ENCODE results near the gene PRKCB.

PRKCB gene

GRCh38 chr16:23863511-23864422, 28.0 kb downstream of the PRKCB start:
- peak overlapping the region; percentile 88 for H3K27ac Mint-ChIP-seq
- no peaks in the 10 kb centered on the region for H3K27me3 Mint-ChIP-seq
- H3K36me3 Mint-ChIP-seq, result peaks cover 10% of the 10 kb centered on the region
- H3K4me3 Mint-ChIP-seq, result peak overlapping the region; percentile 88
- peak; percentile 31 to 42 for DNase-seq (ENCODE audit: low spot score in 2 of 2)
- H3K4me1 Mint-ChIP-seq, result peaks cover 65% of the 10 kb centered on the region
- ATAC-seq (ENCODE audit: low read depth), result peak; percentile 90
- H3K9me3 Mint-ChIP-seq, result no peaks in the 10 kb centered on the region

GRCh38 chr16:23865853-23866252, 30.1 kb downstream of the PRKCB start:
- Mint-ChIP-seq H3K4me3 (peak overlapping the region; percentile 43), H3K36me3 (peaks cover 7% of the 10 kb centered on the region), H3K4me1 (peaks cover 62% of the 10 kb centered on the region), H3K27me3 (no peaks in the 10 kb centered on the region), H3K9me3 (no peaks in the 10 kb centered on the region), H3K27ac (peak overlapping the region; percentile 91)
- no peak for DNase-seq (ENCODE audit: low spot score in 2 of 2)
- ATAC-seq (ENCODE audit: low read depth), result no peak

GRCh38 chr16:23866621-23867020, 30.8 kb downstream of the PRKCB start:
- Mint-ChIP-seq H3K9me3 (no peaks in the 10 kb centered on the region), H3K36me3 (peaks cover 11% of the 10 kb centered on the region), H3K27ac (peak overlapping the region; percentile 91), H3K27me3 (no peaks in the 10 kb centered on the region), H3K4me3 (no peak overlapping the region), H3K4me1 (peaks cover 67% of the 10 kb centered on the region)
- ATAC-seq (ENCODE audit: low read depth), result no peak
- DNase-seq (ENCODE audit: low spot score in 2 of 2), result no peak

GRCh38 chr16:23867566-23867965, 31.8 kb downstream of the PRKCB start:
- DNase-seq (ENCODE audit: low spot score in 2 of 2) (no peak), ATAC-seq (ENCODE audit: low read depth) (no peak)
- Mint-ChIP-seq H3K36me3 (peaks cover 13% of the 10 kb centered on the region), H3K9me3 (no peaks in the 10 kb centered on the region), H3K27me3 (no peaks in the 10 kb centered on the region), H3K4me1 (peaks cover 70% of the 10 kb centered on the region), H3K27ac (peak overlapping the region; percentile 91), H3K4me3 (no peak overlapping the region)

DNA sequence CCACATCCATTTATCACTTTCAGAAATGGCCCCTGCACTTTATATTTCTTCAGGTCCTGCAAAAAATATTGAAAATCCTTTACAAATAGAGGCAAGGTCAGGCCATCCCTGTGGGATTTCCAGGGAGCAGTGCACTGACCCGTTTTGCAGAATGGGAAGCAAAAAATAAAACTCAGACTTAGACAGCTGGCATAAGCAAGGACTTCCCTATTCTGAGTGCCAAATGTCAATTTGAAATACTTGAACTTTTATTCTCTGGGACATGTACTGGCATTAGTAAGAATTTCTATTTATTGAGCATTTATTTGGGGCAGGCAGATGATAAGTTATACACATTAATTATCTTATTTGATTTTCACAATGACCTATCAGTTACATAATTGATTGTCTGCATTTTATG, 32.4 kb downstream of the PRKCB start:
- DNase-seq (ENCODE audit: low spot score in 2 of 2), result no peak
- peaks cover 69% of the 10 kb centered on the region for H3K4me1 Mint-ChIP-seq
- peak overlapping the region; percentile 91 for H3K27ac Mint-ChIP-seq

DNA sequence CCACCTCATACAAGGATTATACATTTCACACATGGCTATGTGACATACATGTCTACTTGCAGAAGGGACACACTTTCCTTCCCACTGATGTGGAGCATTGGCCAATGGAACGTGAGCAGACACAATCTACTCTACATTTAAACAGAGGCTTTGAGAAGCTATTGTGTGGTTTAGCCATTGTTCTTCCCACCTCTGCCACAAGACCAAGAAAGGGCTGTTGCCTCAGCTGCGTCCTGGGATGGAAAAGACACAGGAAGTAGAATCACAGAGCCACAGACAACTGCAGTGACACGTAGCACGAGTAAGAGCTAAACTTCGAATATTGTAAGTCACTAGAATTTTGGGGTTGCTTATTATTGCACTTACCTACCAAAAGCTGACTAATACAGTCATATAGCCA, 33.3 kb downstream of the PRKCB start:
- Mint-ChIP-seq H3K9me3 (no peaks in the 10 kb centered on the region), H3K27ac (peak overlapping the region; percentile 53), H3K4me3 (no peak overlapping the region), H3K27me3 (no peaks in the 10 kb centered on the region), H3K4me1 (peaks cover 71% of the 10 kb centered on the region), H3K36me3 (peaks cover 13% of the 10 kb centered on the region)
- ATAC-seq (ENCODE audit: low read depth), result no peak
- DNase-seq (ENCODE audit: low spot score in 2 of 2), result no peak

More for the DNA sequence above, 32.4 kb downstream of the PRKCB start:
- no peaks in the 10 kb centered on the region for H3K27me3 Mint-ChIP-seq
- no peaks in the 10 kb centered on the region for H3K9me3 Mint-ChIP-seq
- H3K4me3 Mint-ChIP-seq, result no peak overlapping the region
- no peak for ATAC-seq (ENCODE audit: low read depth)
- peaks cover 13% of the 10 kb centered on the region for H3K36me3 Mint-ChIP-seq

GRCh38 chr16:23871924-23872323, 36.1 kb downstream of the PRKCB start:
- Mint-ChIP-seq H3K4me1 (peaks cover 55% of the 10 kb centered on the region), H3K4me3 (peak overlapping the region; percentile 51)
- no peak for DNase-seq (ENCODE audit: low spot score in 2 of 2)

GRCh38 chr16:23874613-23875294, 39.0 kb downstream of the PRKCB start:
- no peak for DNase-seq (ENCODE audit: low spot score in 2 of 2)
- H3K36me3 Mint-ChIP-seq, result peaks cover 18% of the 10 kb centered on the region
- H3K4me1 Mint-ChIP-seq, result peaks cover 60% of the 10 kb centered on the region
- H3K4me3 Mint-ChIP-seq, result peak overlapping the region; percentile 21
- H3K27me3 Mint-ChIP-seq, result no peaks in the 10 kb centered on the region
- ATAC-seq (ENCODE audit: low read depth), result no peak
- no peak overlapping the region for H3K27ac Mint-ChIP-seq
- no peaks in the 10 kb centered on the region for H3K9me3 Mint-ChIP-seq

More at GRCh38 chr16:23871924-23872323, 36.1 kb downstream of the PRKCB start:
- H3K9me3 Mint-ChIP-seq, result no peaks in the 10 kb centered on the region
- no peaks in the 10 kb centered on the region for H3K27me3 Mint-ChIP-seq
- peaks cover 15% of the 10 kb centered on the region for H3K36me3 Mint-ChIP-seq
- peak overlapping the region; percentile 36 for H3K27ac Mint-ChIP-seq
- ATAC-seq (ENCODE audit: low read depth), result no peak

GRCh38 chr16:23876256-23876896, 40.6 kb downstream of the PRKCB start:
- H3K36me3 Mint-ChIP-seq, result peaks cover 16% of the 10 kb centered on the region

GRCh38 chr16:23877107-23878070, 41.6 kb downstream of the PRKCB start:
- H3K36me3 Mint-ChIP-seq, result peaks cover 11% of the 10 kb centered on the region
- no peaks in the 10 kb centered on the region for H3K9me3 Mint-ChIP-seq
- peak; percentile 34 for ATAC-seq (ENCODE audit: low read depth)
- H3K4me1 Mint-ChIP-seq, result peaks cover 58% of the 10 kb centered on the region
- H3K4me3 Mint-ChIP-seq, result peak overlapping the region; percentile 58
- DNase-seq (ENCODE audit: low spot score in 2 of 2), result no peak
- no peaks in the 10 kb centered on the region for H3K27me3 Mint-ChIP-seq
- H3K27ac Mint-ChIP-seq, result peak overlapping the region; percentile 83

More at GRCh38 chr16:23876256-23876896, 40.6 kb downstream of the PRKCB start:
- H3K27me3 Mint-ChIP-seq, result no peaks in the 10 kb centered on the region
- DNase-seq (ENCODE audit: low spot score in 2 of 2), result no peak
- no peak for ATAC-seq (ENCODE audit: low read depth)
- peaks cover 62% of the 10 kb centered on the region for H3K4me1 Mint-ChIP-seq
- H3K27ac Mint-ChIP-seq, result peak overlapping the region; percentile 83
- no peak overlapping the region for H3K4me3 Mint-ChIP-seq
- no peaks in the 10 kb centered on the region for H3K9me3 Mint-ChIP-seq

GRCh38 chr16:23879735-23880373, 44.1 kb downstream of the PRKCB start:
- Mint-ChIP-seq H3K4me3 (no peak overlapping the region), H3K36me3 (peaks cover 21% of the 10 kb centered on the region), H3K4me1 (peaks cover 63% of the 10 kb centered on the region), H3K27ac (peak overlapping the region; percentile 84), H3K9me3 (no peaks in the 10 kb centered on the region), H3K27me3 (no peaks in the 10 kb centered on the region)
- ATAC-seq (ENCODE audit: low read depth), result no peak
- no peak for DNase-seq (ENCODE audit: low spot score in 2 of 2)

DNA sequence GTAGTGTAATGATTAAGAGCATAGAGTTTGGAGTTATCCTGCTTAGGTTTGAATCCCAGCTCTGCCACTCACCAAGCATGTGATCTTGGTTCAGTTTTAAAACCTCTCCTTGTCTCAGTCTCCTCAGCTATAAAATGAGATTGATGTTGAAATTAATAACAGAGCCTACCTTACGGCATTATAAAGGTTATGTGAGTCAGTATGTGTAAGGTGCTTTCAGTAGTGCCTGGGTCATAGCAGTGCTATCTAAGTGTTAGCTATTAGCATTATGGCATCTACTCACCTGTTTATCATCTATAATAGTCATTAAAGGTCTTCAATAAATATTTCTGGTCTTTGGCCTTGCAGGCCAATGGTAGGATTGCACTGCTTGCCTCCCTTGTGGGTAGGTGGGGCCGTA, 53.4 kb downstream of the PRKCB start:
- no peak overlapping the region for H3K4me3 Mint-ChIP-seq
- ATAC-seq (ENCODE audit: low read depth), result no peak
- H3K9me3 Mint-ChIP-seq, result no peaks in the 10 kb centered on the region
- DNase-seq (ENCODE audit: low spot score in 2 of 2), result no peak
- H3K27me3 Mint-ChIP-seq, result no peaks in the 10 kb centered on the region
- peak overlapping the region; percentile 35 for H3K27ac Mint-ChIP-seq
- H3K4me1 Mint-ChIP-seq, result peaks cover 59% of the 10 kb centered on the region
- peaks cover 38% of the 10 kb centered on the region for H3K36me3 Mint-ChIP-seq

DNA sequence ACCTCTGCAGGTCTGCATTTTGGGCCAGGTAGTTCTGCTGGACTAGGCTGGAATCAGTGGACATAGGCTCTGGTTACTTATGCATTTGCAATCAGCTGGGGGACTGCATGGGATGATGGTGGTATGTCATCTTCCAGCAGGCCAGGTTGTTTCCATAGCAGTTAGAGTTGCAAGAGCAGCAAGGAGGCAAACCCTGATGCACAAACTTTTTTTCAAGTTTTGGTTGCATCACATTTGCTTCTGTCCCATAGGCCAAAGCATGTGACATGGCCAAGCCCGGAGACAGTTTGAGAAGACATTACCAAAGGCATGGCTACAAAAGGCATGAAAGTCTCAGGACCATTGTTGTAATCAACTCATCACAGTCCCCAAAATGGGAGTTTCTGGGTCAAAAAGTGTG, 58.2 kb downstream of the PRKCB start:
- DNase-seq (ENCODE audit: low spot score in 2 of 2) (no peak), ATAC-seq (ENCODE audit: low read depth) (no peak)
- no peak overlapping the region for H3K4me3 Mint-ChIP-seq
- peaks cover 42% of the 10 kb centered on the region for H3K36me3 Mint-ChIP-seq
- H3K4me1 Mint-ChIP-seq, result peaks cover 61% of the 10 kb centered on the region
- no peak overlapping the region for H3K27ac Mint-ChIP-seq
- no peaks in the 10 kb centered on the region for H3K9me3 Mint-ChIP-seq
- no peaks in the 10 kb centered on the region for H3K27me3 Mint-ChIP-seq

All from memory B cell (primary cell).